PC-9 (cell line): Measurements from ENCODE around the gene NT5DC3. TPM values are rescaled to one million over a fixed set of nuclear protein-coding genes. Genes with fewer than 3 reads are reported as not detected.

Experiments used
- BruUV-seq: library from RNA; stranded (reverse); fragments of 400-500 nt; replicated peaks from 2 replicates; lab custom pipeline; 2021; lab: Mats Ljungman, UMichigan
- CTCF ChIA-PET: fragments of 300-600 bp; sonication (Branson Sonifier 250); formaldehyde crosslinking; loops from one replicate; lab custom pipeline; 2022; ENCODE audit warnings: antibody characterized with exemption; lab: Charles Lee
- POLR2A ChIA-PET: fragments of 300-600 bp; sonication (Branson Sonifier 250); formaldehyde crosslinking; loops from one replicate; lab custom pipeline; 2022; ENCODE audit warnings: antibody characterized with exemption; ENCODE audit not compliant: unreplicated experiment; lab: Charles Lee
- DNase-seq, 2 experiments: peaks; one replicate each; pipeline versions ENCODE4 v3.0.0 to v3.0.0-alpha.2; 2015 to 2022; ENCODE audit warnings: mixed read lengths in 1 of 2
- H2AFZ ChIP-seq: fragments of 200-600 bp; sonication (generic); 2 replicates; pipeline ENCODE4 v1.8.1; 2017; ENCODE audit warnings: antibody characterized with exemption
- H3F3A ChIP-seq: fragments of 200-600 bp; sonication (generic); 2 replicates; pipeline ENCODE4 v1.8.1; 2017; ENCODE audit warnings: antibody characterized with exemption, mild to moderate bottlenecking, low read depth; ENCODE audit not compliant: insufficient read depth
- H3K27ac ChIP-seq: fragments of 200-600 bp; sonication (generic); 2 replicates; pipeline ENCODE4 v1.6.1; 2016; ENCODE audit warnings: mixed run types
- H3K27me3 ChIP-seq: fragments of 200-600 bp; sonication (generic); 2 replicates; pipeline ENCODE4 v1.6.1; 2016; ENCODE audit warnings: low read depth, mixed run types; ENCODE audit not compliant: insufficient read depth
- H3K36me3 ChIP-seq: fragments of 200-600 bp; sonication (generic); 2 replicates; pipeline ENCODE4 v1.6.1; 2016; ENCODE audit warnings: low read depth, mixed run types
- H3K4me1 ChIP-seq: fragments of 200-600 bp; sonication (generic); replicated peaks from 2 replicates; pipeline ENCODE4 v1.6.1; 2016; ENCODE audit warnings: mixed run types; ENCODE audit not compliant: insufficient read depth
- H3K4me2 ChIP-seq: fragments of 200-600 bp; sonication (generic); 2 replicates; pipeline ENCODE4 v1.6.1; 2017; ENCODE audit warnings: mixed run types
- H3K4me3 ChIP-seq: fragments of 200-600 bp; sonication (generic); 2 replicates; pipeline ENCODE4 v1.6.1; 2016; ENCODE audit warnings: mixed run types
- H3K79me2 ChIP-seq: fragments of 200-600 bp; sonication (generic); 2 replicates; pipeline ENCODE4 v1.6.1; 2017; ENCODE audit warnings: low read depth, mixed run types
- H3K9me2 ChIP-seq: fragments of 200-600 bp; sonication (generic); 2 replicates; pipeline ENCODE4 v1.8.1; 2017; ENCODE audit warnings: mild to moderate bottlenecking; ENCODE audit not compliant: insufficient read depth
- H3K9me3 ChIP-seq: fragments of 200-600 bp; sonication (generic); 2 replicates; pipeline ENCODE4 v1.8.1; 2016; ENCODE audit warnings: low read depth; ENCODE audit not compliant: insufficient read depth
- H4K20me1 ChIP-seq: fragments of 200-600 bp; sonication (generic); 2 replicates; pipeline ENCODE4 v1.8.1; 2017; ENCODE audit not compliant: insufficient read depth
- EZH2 ChIP-seq: fragments of 200-600 bp; sonication (generic); IDR thresholded peaks from 2 replicates; pipeline ENCODE4 v1.8.0; 2017; ENCODE audit warnings: antibody characterized with exemption, low read depth
- intact Hi-C: fragments of 100-400 bp; cut with micrococcal nuclease; formaldehyde crosslinking; loops from one replicate; pipeline ENCODE4 v1.10.0; 2022; ENCODE audit not compliant: unreplicated experiment
- total RNA-seq: library from RNA; stranded (reverse); gene quantifications from 2 replicates; pipeline ENCODE4 v1.2.3, GENCODE V29; 2021
- TF ChIP-seq, protein P1 (sequence below): fragments of 200-600 bp; sonication (generic); conservative IDR thresholded peaks from 2 replicates; pipeline ENCODE4 v1.6.1; 2017; ENCODE audit warnings: mixed run types, antibody characterized with exemption, mild to moderate bottlenecking, moderate library complexity

The NT5DC3 gene
- total RNA-seq, 1 experiment from 2014 or later = 13.2 TPM

GRCh38 chr12:103769240-103769945, 71.6 kb downstream of the NT5DC3 start:
- no TSS peak for BruUV-seq
- CTCF ChIA-PET = no interaction called here

GRCh38 chr12:103768467-103769123, 72.4 kb downstream of the NT5DC3 start:
- no peaks in the 10 kb centered on the region for H3K27me3 ChIP-seq
- H3K79me2 ChIP-seq = no peaks in the 10 kb centered on the region
- no peaks in the 10 kb centered on the region for H3K9me2 ChIP-seq
- ChIA-PET CTCF (no interaction called here), POLR2A (no interaction called here)
- H3K36me3 ChIP-seq = no peaks in the 10 kb centered on the region; the same call in 1 of the 2 replicates
- DNase-seq = no peak
- no TSS peak for BruUV-seq
- peaks cover 8% of the 10 kb centered on the region; the same call in 1 of the 2 replicates for H3F3A ChIP-seq
- H4K20me1 ChIP-seq = no peaks in the 10 kb centered on the region
- H2AFZ ChIP-seq = no peak overlapping the region
- H3K4me2 ChIP-seq = no peak overlapping the region
- H3K9me3 ChIP-seq = no peaks in the 10 kb centered on the region
- H3K4me1 ChIP-seq = no peaks in the 10 kb centered on the region
- TF ChIP-seq, protein P1, sequence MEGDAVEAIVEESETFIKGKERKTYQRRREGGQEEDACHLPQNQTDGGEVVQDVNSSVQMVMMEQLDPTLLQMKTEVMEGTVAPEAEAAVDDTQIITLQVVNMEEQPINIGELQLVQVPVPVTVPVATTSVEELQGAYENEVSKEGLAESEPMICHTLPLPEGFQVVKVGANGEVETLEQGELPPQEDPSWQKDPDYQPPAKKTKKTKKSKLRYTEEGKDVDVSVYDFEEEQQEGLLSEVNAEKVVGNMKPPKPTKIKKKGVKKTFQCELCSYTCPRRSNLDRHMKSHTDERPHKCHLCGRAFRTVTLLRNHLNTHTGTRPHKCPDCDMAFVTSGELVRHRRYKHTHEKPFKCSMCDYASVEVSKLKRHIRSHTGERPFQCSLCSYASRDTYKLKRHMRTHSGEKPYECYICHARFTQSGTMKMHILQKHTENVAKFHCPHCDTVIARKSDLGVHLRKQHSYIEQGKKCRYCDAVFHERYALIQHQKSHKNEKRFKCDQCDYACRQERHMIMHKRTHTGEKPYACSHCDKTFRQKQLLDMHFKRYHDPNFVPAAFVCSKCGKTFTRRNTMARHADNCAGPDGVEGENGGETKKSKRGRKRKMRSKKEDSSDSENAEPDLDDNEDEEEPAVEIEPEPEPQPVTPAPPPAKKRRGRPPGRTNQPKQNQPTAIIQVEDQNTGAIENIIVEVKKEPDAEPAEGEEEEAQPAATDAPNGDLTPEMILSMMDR = no peak
- no peak for TF ChIP-seq EZH2
- H3K4me3 ChIP-seq = no peak overlapping the region
- intact Hi-C loops = no loop called here
- H3K27ac ChIP-seq = no peak overlapping the region

More at GRCh38 chr12:103769240-103769945, 71.6 kb downstream of the NT5DC3 start:
- Histone ChIP-seq H3K36me3 (no peaks in the 10 kb centered on the region; the same call in 1 of the 2 replicates), H3K4me1 (no peaks in the 10 kb centered on the region), H3K27ac (no peak overlapping the region), H3K4me2 (no peak overlapping the region), H3F3A (peaks cover 8% of the 10 kb centered on the region; the same call in 1 of the 2 replicates), H3K27me3 (no peaks in the 10 kb centered on the region), H3K9me3 (no peaks in the 10 kb centered on the region), H4K20me1 (no peaks in the 10 kb centered on the region), H2AFZ (no peak overlapping the region), H3K4me3 (no peak overlapping the region), H3K9me2 (no peaks in the 10 kb centered on the region), H3K79me2 (no peaks in the 10 kb centered on the region)
- POLR2A ChIA-PET = interaction anchor here (0.8 kb wide), 1 partner anchor 160 kb away, joined by 3 read pairs; no protein-coding TSS in a partner anchor
- intact Hi-C loops = no loop called here
- DNase-seq = no peak
- TF ChIP-seq, protein P1 = no peak
- TF ChIP-seq EZH2 = no peak

GRCh38 chr12:103766028-103766427, 75.0 kb downstream of the NT5DC3 start:
- DNase-seq = no peak
- TF ChIP-seq EZH2 = no peak
- TF ChIP-seq, protein P1 = no peak
- Histone ChIP-seq H3K4me3 (no peak overlapping the region), H3K9me3 (no peaks in the 10 kb centered on the region), H3K4me2 (no peak overlapping the region), H3K36me3 (no peaks in the 10 kb centered on the region; the same call in 1 of the 2 replicates), H3F3A (peaks cover 8% of the 10 kb centered on the region; the same call in 1 of the 2 replicates), H3K4me1 (no peaks in the 10 kb centered on the region), H3K27ac (no peak overlapping the region), H2AFZ (no peak overlapping the region), H4K20me1 (no peaks in the 10 kb centered on the region), H3K79me2 (no peaks in the 10 kb centered on the region), H3K27me3 (no peaks in the 10 kb centered on the region), H3K9me2 (no peaks in the 10 kb centered on the region)
- CTCF ChIA-PET = no interaction called here
- intact Hi-C loops = no loop called here
- BruUV-seq = no TSS peak
- POLR2A ChIA-PET = interaction anchor here (0.5 kb wide), 1 partner anchor 245 kb away, joined by 5 read pairs; no protein-coding TSS in a partner anchor
